AG08395 (cell line): ENCODE measurements around the gene BTBD9.
A peak's percentile ranks its signal among the peaks of the same experiment; 100 is the strongest.
"Not testable (repeated sequence)": the region's sequence is repeated elsewhere in the genome, so short reads cannot be mapped to it uniquely, and the experiment has no call there.

Experiments
- DNase-seq: peaks from one replicate; pipeline ENCODE4 v3.0.0; 2012; ENCODE audit warnings: mixed read lengths, low spot score

Gene BTBD9

DNA sequence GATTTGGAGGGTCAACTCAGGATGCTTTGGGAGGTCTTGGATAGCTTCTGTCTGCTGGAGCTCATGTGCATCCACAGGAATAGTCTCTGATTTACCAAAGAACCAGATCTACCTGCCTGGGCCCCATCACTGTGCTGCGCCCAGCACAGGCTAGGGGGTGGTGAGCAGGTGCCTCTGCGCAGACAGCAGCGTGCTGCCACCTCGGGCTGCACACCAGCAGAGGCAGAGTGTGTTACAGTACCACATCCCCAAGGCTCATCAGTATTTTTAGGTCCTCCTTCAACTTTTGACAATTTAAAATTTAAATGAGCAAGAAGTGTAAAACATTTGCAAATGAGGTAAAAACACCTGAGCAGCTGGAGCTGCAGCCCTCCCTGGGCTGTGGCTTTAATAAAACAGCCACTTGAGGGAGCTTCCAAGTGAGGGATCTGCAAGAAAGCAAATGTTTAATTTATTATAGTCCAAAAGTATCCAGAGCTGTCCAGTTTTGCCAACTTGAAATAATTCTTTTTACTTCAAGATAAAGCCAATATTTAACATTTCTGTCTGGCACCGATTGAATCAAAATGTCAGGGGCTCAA lies 495.3 kb downstream of the BTBD9 start:
- no peak for DNase-seq

DNA sequence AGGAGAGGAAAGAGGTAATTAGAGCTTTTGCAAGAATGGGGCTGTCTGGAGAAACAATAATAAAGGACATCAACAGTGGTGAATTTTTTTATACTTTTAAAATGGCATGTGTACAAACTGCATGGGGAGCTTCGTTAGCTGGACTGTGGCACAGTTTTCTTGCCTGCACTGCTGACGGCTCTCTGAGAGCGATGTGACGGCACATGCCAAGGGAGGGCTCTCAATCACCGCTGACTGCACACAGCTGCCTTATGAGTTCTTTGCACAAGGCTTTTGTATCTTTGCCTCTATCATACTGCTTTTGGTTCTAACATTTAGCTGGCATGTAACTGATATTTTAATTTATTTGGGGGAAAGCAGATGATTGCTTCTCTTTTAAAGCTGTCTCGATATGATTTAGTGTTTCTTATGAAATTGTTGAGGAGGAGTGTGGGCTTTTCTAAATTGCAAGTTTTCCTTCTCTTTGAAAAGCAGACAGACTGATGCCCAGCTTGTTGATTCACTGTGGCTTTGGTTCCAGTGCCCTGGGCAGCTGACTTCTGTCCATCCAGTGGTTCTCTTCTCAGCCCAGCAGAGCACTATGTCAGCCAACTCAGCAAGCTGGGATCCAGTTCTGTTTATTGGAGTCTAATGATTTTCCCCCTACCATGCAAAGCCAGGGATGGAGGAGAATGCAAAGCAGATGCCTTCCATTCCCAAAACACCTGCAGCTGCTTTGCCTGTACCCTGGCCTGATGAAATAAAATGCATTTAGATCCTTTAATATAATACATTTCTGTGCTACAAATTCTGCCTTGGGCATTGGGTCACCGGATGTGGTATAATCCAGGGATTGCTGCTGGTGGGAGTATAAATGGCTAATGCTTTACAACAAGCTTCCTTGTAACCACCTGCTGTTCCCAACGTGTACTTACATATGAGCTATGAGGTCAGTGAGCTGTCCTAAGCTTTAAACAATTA lies 496.3 kb downstream of the BTBD9 start:
- no peak for DNase-seq

DNA sequence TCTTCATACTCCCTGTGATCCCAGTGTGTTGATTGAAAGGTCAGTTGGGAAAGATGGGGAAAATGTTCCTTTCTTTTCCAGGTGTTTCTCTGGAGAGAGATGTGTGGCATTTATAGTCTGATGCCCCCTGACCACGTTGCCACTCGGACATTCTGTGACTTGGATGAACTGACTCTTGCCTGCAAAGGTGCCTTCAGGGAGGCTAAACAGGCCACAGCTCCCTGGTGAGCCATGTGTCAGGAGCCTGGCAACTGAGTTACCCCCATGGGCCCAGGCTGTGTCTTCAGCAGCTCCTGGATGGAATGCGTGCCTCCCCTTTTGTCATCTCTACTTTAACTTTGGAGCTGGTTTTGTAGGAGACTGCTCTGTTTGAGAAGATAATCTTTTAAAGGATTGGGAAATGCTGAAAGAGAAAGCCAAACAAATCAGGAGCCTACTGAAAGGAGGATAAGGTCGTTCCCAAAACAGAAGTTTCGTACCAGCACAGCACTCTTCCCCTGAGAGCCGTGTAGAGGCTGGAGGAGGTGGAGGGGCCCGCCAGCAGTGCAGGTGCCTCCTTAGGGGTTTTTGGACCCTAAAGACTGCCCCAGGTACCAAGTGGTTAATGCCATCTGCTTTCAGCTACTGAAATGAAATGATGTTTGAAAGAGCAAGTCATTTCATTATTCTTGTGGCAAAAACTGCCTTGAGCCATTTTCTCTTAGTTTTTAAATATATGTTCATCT lies 497.4 kb downstream of the BTBD9 start:
- DNase-seq: no peak

DNA sequence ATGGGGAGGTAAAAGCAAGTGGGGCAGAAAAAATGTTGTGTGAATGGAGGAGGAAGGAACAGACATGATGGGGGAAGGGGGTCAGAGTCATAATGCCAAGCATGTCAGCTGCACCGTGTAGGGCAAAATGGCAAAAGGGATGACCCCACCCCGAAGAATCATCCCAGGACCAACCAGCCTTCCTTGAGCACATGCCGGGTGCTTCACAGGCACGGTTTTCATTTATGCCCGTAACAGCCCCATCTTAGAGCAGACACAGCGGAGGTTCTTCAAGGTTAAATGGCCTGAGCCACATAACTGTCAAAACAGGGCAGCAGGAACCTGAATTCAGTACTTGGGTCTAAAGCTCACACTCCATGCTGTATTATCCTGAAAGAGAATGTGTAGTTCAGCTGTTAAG lies 498.0 kb downstream of the BTBD9 start:
- no peak for DNase-seq

DNA sequence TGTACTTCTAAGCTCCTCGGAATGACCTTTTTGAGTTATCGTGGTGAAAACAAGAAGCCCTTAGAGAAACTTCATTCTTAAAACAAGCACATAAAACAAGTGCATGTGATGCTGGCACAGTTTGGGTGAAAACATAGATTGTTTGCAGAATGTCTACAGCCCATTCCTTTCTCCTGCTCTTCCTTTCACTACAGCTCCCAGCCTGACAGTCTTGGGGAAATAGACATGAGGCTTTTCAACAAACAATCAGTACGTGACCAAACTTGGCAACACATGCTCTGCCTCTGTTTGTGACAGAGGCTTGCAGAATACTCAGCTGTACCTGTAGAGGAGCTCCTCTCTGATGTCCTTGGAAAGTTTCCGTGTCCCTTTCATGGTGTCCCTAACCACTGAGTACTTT lies 498.6 kb downstream of the BTBD9 start:
- DNase-seq: no peak

DNA sequence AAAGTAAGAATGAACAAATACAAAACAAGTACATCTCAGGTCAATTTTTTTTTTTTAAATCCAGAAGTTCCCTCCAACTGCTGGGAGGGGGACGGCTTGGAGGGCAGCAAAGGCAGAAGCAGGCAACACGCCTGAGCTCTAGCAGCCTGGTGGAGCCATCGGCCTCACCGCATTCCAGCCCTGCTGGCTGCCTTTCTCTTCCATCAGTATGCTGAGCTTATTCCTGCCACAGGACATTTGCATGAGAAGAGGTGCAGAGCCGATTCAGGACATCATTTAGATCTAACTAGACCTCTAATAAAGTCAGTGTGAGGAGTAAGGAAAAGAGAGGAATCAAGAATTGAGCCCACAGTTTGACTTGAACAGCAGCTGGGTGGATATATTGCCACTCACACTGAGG lies 501.4 kb downstream of the BTBD9 start:
- DNase-seq: no peak

DNA sequence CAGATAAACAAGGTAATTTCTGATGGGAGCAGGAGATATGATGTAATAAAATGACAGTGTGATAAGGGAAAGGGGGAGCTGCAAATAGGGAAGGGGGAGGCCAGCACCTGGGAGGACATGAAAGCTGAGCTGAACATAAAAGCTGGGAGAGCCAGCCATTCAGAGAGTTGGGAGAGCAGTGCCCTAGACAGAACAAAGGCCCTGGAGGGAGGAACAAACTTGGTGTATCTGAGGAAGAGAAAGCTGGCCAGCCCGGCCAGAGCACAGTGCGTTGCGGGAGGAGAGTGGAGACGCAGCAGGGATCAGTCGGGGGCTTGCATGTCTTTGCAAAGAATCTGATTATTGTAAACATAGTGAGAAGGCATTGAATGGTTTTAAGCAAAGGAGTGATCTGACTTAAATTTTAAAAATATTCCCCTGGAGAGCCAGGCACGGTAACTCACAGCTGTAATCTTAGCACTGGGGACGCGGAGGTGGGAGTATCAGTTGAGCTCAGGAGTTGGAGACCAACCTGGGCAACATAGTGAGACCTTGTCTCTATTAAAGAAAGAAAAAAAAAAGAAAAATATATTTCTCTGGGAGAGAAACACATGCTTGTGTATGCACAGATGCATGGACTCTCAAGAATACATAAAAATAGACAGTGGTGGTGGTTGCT lies 502.0 kb downstream of the BTBD9 start:
- DNase-seq: no peak

DNA sequence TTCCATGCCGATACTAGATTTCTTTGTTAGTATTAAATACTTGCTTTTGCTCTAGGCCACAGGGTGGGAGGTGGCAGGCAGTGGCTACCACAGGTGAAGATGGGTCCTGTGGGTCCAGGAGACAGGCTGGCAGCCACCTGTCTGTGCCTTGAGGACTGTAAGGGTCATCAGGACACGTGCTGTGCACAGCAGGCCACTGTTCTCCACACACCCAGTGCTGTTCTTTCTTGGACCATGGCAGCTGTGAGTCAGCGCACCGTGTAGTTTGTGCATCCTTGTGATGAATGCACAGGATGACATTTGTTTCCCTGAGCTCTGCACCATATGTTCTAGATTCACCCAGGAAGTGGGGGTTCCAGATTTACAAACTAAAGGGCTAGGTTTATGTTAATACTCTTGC lies 503.2 kb downstream of the BTBD9 start:
- DNase-seq: no peak

DNA sequence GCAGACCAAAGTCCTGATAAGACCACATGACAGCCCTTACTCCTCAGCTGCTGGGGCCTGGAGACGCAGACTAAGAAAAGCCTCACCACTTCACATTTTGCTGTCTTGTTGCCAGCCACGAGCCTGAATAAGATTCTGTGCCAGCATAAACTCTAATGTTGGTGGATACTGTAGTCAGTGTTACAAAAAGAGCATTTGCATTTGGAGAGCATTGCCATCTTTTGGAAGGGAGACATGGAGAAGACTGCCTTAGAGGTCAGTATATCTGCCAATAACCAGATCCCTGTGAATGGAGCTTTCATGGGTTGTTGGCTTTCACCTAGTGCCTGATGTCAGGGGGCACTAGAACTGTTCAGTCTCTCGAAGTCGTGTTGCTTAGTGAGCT lies 505.0 kb downstream of the BTBD9 start:
- DNase-seq: no peak

DNA sequence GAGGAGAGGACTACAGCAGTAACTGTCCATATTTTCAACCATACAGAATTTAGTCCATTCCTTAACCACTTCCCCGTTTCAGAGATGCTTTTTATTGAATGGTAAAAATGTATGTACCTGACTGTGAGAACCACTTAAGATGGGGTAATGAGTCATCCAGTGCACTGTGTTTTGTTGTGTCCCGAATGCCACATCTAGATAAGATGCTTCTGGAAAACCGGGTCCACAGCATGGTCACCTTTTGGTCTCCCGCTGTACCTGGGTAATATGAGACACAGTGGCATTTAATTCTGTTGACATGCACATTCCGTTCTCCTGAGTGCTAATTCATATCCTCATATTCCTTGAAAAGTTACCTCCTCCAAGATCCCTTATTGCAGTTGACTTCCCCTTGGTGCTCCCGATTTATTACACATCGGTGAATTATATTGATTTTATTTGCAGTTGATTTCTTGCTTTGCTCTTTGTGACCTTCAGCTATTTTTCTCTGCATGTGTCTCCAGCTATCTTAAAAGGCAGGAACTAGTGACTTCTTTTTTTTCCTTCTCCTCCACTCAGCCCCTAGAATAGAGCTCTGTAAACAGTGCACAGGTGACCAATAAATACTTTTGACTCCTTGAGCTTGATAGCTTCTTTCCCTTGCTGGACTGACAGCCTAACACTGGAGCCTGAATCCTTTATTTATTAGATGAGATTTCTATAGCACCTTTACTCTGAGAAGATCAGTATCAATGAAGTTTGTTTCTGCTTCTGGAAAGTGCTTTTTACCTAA lies 505.6 kb downstream of the BTBD9 start:
- DNase-seq: no peak

DNA sequence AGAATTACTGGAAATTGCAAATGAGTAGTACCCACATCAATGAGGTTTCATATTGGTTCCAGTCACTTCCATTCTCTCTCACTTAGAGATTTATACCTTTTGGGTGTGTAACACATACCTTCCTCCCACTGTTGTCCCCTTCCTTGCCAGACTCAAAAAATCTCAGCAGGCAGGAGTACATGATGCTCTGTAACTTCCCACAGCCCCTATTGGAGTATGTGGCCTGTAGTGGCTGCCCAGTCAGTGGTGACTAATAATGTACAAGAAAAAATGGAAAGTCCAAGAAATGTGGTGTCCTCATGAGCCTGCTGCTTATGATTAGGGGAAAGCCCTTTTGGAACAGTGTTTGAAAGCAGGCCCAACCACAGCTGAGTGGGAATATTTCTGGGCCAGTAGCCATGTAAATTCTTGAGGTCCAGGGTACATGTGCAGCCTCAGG lies 508.2 kb downstream of the BTBD9 start:
- peak; percentile 96 for DNase-seq

DNA sequence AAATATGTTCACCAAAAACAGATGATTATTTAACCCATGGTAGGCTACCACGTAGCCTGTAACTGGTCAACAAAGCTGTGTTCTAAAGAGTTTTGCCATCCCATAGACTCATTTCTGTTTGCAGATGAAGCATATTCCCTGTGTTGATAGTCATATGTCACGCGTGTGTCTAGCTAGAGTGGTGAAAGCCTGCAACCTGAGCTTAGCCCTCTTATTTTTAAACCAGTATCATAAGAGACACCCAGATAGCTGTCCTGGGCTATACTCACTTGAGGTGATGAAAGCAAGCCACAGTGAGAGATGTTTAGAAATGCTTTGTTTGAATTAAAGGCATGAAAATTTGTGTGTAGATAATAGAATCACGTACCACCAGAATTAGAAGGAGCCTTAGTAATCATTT lies 512.4 kb downstream of the BTBD9 start:
- DNase-seq: no peak

DNA sequence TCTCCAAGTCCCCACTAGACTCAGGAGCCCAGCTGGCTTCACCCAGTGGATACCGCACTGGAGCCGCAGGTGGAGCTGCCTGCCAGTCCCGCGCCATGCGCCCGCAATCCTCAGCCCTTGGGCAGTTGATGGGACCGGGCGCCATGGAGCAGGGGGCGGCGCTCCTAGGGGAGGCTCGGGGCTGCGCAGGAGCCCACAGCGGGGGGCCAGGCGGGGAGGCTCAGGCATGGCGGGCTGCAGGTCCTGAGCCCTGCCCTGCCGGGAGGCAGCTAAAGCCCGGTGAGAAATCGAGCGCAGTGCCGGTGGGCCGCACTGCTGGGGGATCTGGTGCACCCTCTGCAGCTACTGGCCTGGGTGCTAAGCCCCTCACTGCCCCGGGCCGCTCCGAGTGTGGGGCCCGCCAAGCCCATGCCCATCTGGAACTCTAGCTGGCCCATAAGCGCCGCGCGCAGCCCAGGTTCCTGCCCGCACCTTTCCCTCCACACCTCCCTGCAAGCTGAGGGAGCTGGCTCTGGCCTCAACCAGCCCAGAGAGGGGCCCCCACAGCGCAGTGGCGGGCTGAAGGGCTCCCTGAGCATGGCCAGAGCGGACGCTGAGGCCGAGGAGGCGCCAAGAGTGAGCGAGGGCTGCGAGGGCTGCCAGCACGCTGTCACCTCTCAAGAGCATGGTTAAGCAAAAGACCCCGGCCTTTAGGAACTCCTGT lies 515.4 kb downstream of the BTBD9 start:
- not testable (repeated sequence) for DNase-seq

DNA sequence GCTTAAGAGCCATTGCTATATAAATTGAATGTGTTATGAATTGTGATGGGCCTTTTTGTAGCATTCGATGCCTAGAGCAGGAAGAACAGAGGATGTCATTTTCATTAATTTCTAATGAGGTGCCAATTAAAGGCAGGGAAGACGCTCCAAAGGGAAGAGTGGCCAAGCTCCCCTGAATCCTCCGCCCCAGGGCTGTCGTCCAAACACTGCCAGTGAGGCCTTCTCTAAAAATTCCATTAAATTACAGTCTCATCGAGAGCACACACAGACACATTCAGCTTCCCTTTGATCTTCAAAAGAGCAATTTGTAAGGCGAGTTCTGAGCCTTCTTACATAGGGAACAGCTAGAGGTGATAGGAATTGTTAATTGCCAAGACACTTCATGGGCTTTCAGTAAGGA lies 520.2 kb downstream of the BTBD9 start:
- no peak for DNase-seq

DNA sequence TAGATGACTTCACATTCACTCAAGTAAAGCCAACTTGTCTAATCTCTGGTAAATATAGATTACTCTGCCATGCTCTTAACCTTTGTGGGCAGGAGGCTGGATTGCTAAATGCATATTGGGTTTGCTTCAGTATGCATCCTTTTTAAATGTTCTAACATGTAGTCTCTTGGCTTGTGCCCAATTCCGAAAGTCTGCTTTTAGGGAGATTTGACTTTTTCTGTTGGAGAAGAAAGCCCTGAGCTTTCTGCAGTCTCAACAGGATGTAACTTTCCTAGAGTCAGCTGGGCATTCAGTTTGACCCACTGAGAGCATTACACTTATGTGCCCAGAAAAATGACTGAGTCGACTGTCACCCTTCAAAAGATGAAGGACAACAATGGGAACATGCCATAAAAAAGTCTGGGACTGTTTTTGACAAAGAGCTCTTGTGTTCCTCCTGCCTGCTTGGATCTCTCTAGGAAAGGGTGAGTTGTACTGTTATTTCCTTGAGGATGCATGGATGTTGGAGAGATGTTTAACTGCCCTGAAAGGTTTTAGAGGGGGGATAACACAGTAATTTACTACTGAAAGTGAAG lies 520.9 kb downstream of the BTBD9 start:
- no peak for DNase-seq
